ENCODE data around the gene UST.

The UST gene

GRCh38 chr6:148790817-148791216 lies 44.0 kb downstream of the UST start:
- ChIA-PET CTCF (interaction anchor here (1.3 to 3.5 kb wide), 3 partner anchors 8 to 10 kb away, joined by 4 to 14 read pairs (median 10); no protein-coding TSS in a partner anchor), POLR2A (no interaction called here)
- no peak for TF ChIP-seq CTCF (IDR thresholded peaks at IDR 0.05; ENCODE audit: control extremely low read depth, extremely low read depth, low read depth, missing control alignments)
- no peak for DNase-seq (ENCODE audit: extremely low spot score)

- DNase-seq (ENCODE audit: extremely low spot score) = no peak
- no peak for TF ChIP-seq CTCF (IDR thresholded peaks at IDR 0.05; ENCODE audit: control extremely low read depth, extremely low read depth, low read depth, missing control alignments)
- CTCF ChIA-PET = interaction anchor here (1.4 to 3.5 kb wide), 4 partner anchors 9 to 33 kb away, joined by 3 to 14 read pairs (median 6); no protein-coding TSS in a partner anchor
- POLR2A ChIA-PET = no interaction called here
Measured at GRCh38 chr6:148791372-148791771, 44.5 kb downstream of the UST start.

- CTCF ChIA-PET = interaction anchor here (0.7 to 1.2 kb wide), 3 partner anchors 9 to 13 kb away, joined by 3 to 4 read pairs (median 3); no protein-coding TSS in a partner anchor
- TF ChIP-seq CTCF (IDR thresholded peaks at IDR 0.05; ENCODE audit: control extremely low read depth, extremely low read depth, low read depth, missing control alignments) = no peak
- POLR2A ChIA-PET = no interaction called here
- no peak for DNase-seq (ENCODE audit: extremely low spot score)
Measured at GRCh38 chr6:148793721-148794120, 46.9 kb downstream of the UST start.

- ChIA-PET CTCF (interaction anchor here (0.7 to 1.3 kb wide), 3 partner anchors 10 to 34 kb away, joined by 3 read pairs; no protein-coding TSS in a partner anchor), POLR2A (no interaction called here)
- TF ChIP-seq CTCF (IDR thresholded peaks at IDR 0.05; ENCODE audit: control extremely low read depth, extremely low read depth, low read depth, missing control alignments) = no peak
- no peak for DNase-seq (ENCODE audit: extremely low spot score)
Measured at GRCh38 chr6:148794797-148795196, 48.0 kb downstream of the UST start.

GRCh38 chr6:148795563-148795962 lies 48.7 kb downstream of the UST start:
- ChIA-PET POLR2A (no interaction called here), CTCF (interaction anchor here (1.3 kb wide), 1 partner anchor 30 kb away, joined by 3 read pairs; no protein-coding TSS in a partner anchor)
- TF ChIP-seq CTCF (IDR thresholded peaks at IDR 0.05; ENCODE audit: control extremely low read depth, extremely low read depth, low read depth, missing control alignments) = no peak
- no peak for DNase-seq (ENCODE audit: extremely low spot score)

GRCh38 chr6:148799647-148800046 lies 52.8 kb downstream of the UST start:
- ChIA-PET CTCF (interaction anchor here (2.7 kb wide), 1 partner anchor 8 kb away, joined by 14 read pairs; no protein-coding TSS in a partner anchor), POLR2A (no interaction called here)
- DNase-seq (ENCODE audit: extremely low spot score) = no peak
- TF ChIP-seq CTCF (IDR thresholded peaks at IDR 0.05; ENCODE audit: control extremely low read depth, extremely low read depth, low read depth, missing control alignments) = no peak

Measured in GM10248 (cell line).